Measurements from ENCODE around the gene A4GNT.

A4GNT gene

DNA sequence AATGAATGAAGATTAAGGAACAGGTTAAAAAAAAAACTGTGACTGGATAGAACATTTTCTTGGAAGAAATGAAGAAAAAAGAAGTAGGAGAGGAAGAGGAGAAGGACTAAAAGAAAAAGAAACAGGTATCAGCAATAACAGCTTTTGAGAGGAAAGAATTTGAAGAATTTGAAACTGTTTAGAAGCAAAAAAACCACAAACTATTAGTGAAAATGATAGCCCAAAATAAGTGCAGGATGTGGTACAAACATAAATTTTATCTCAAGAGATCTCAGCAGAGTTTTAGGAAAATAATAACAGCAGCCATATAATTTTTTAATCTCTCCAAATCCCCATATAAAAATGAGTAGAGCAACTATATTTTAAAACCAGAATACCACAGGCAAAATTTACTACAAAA lies 8.8 kb upstream of the A4GNT start:
- H3K4me1 ChIP-seq (ENCODE audit: control insufficient read depth, insufficient read depth, low read length): no peaks in the 10 kb centered on the region
- CTCF ChIA-PET: interaction anchor here (0.7 kb wide), 1 partner anchor 215 kb away, joined by 3 read pairs; no protein-coding TSS in a partner anchor
- no peak overlapping the region for H3K27ac ChIP-seq (ENCODE audit: extremely low read depth, low read depth, low read length)
- no peak for TF ChIP-seq ZNF391 (tag by site-specific recombination; IDR thresholded peaks at IDR 0.05; ENCODE audit: borderline replicate concordance, low read depth)
- TF ChIP-seq ZNF548 (tag by site-specific recombination; IDR thresholded peaks at IDR 0.05): no peak
- no peak for TF ChIP-seq ZNF707 (tag by site-specific recombination; IDR thresholded peaks at IDR 0.05)
- TF ChIP-seq BCL11B (tag by site-specific recombination; IDR thresholded peaks at IDR 0.05; ENCODE audit: low read depth): no peak
- no peak for TF ChIP-seq ZNF837 (tag by site-specific recombination; IDR thresholded peaks at IDR 0.05)
- TF ChIP-seq, protein P1, sequence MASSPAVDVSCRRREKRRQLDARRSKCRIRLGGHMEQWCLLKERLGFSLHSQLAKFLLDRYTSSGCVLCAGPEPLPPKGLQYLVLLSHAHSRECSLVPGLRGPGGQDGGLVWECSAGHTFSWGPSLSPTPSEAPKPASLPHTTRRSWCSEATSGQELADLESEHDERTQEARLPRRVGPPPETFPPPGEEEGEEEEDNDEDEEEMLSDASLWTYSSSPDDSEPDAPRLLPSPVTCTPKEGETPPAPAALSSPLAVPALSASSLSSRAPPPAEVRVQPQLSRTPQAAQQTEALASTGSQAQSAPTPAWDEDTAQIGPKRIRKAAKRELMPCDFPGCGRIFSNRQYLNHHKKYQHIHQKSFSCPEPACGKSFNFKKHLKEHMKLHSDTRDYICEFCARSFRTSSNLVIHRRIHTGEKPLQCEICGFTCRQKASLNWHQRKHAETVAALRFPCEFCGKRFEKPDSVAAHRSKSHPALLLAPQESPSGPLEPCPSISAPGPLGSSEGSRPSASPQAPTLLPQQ (tag by site-specific recombination; IDR thresholded peaks at IDR 0.05): no peak
- no peak for TF ChIP-seq ZNF404 (tag by site-specific recombination; IDR thresholded peaks at IDR 0.05)
- no peak for TF ChIP-seq ZNF24 (tag by site-specific recombination; IDR thresholded peaks at IDR 0.05)
- TF ChIP-seq, protein P2, sequence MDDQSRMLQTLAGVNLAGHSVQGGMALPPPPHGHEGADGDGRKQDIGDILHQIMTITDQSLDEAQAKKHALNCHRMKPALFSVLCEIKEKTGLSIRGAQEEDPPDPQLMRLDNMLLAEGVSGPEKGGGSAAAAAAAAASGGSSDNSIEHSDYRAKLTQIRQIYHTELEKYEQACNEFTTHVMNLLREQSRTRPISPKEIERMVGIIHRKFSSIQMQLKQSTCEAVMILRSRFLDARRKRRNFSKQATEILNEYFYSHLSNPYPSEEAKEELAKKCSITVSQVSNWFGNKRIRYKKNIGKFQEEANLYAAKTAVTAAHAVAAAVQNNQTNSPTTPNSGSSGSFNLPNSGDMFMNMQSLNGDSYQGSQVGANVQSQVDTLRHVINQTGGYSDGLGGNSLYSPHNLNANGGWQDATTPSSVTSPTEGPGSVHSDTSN (CRISPR knock-in tag; IDR thresholded peaks at IDR 0.05): no peak
- TF ChIP-seq, protein P3, sequence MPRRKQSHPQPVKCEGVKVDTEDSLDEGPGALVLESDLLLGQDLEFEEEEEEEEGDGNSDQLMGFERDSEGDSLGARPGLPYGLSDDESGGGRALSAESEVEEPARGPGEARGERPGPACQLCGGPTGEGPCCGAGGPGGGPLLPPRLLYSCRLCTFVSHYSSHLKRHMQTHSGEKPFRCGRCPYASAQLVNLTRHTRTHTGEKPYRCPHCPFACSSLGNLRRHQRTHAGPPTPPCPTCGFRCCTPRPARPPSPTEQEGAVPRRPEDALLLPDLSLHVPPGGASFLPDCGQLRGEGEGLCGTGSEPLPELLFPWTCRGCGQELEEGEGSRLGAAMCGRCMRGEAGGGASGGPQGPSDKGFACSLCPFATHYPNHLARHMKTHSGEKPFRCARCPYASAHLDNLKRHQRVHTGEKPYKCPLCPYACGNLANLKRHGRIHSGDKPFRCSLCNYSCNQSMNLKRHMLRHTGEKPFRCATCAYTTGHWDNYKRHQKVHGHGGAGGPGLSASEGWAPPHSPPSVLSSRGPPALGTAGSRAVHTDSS (tag by site-specific recombination; IDR thresholded peaks at IDR 0.05): no peak
- H3K36me3 ChIP-seq (ENCODE audit: control insufficient read depth in 2 of 2, insufficient read depth in 1 of 2, low read length in 2 of 2): no peaks in the 10 kb centered on the region
- no peak overlapping the region for H3K4me3 ChIP-seq (ENCODE audit: low read depth, low read length)
- POLR2A ChIA-PET: no interaction called here
- H3K9me3 ChIP-seq (ENCODE audit: control insufficient read depth, insufficient read depth, low read depth, low read length): no peaks in the 10 kb centered on the region

DNA sequence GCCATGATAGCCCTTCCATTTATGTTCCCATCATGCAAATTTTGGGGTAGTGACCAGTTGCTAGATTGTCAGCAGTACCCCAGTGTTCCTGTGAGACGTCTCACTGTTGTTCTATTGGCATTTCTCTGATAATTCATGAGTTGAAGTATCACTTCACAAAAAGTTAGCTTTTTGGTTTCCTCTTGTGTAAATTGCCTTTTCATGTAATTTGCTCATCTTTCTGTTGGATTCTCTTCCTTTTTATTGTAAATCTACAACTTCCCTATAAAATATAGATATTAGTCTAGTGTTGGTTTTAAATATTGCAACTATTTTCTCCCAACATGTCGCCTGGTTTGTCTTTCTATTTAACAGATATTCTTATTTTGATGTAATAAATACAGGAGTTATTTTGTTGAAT lies 7.5 kb upstream of the A4GNT start:
- ChIA-PET CTCF (no interaction called here), POLR2A (no interaction called here)
- H3K4me3 ChIP-seq (ENCODE audit: low read depth, low read length): no peak overlapping the region
- H3K27ac ChIP-seq (ENCODE audit: extremely low read depth, low read depth, low read length): no peak overlapping the region
- no peaks in the 10 kb centered on the region for H3K4me1 ChIP-seq (ENCODE audit: control insufficient read depth, insufficient read depth, low read length)
- no peak for TF ChIP-seq PRDM1 (tag by site-specific recombination; IDR thresholded peaks at IDR 0.05)
- TF ChIP-seq ZFHX2 (tag by site-specific recombination; conservative IDR thresholded peaks at IDR 0.05): no peak
- no peak for TF ChIP-seq ZNF621 (tag by site-specific recombination; IDR thresholded peaks at IDR 0.05)
- TF ChIP-seq, protein P4, sequence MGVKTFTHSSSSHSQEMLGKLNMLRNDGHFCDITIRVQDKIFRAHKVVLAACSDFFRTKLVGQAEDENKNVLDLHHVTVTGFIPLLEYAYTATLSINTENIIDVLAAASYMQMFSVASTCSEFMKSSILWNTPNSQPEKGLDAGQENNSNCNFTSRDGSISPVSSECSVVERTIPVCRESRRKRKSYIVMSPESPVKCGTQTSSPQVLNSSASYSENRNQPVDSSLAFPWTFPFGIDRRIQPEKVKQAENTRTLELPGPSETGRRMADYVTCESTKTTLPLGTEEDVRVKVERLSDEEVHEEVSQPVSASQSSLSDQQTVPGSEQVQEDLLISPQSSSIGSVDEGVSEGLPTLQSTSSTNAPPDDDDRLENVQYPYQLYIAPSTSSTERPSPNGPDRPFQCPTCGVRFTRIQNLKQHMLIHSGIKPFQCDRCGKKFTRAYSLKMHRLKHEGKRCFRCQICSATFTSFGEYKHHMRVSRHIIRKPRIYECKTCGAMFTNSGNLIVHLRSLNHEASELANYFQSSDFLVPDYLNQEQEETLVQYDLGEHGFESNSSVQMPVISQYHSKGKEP (tag by site-specific recombination; IDR thresholded peaks at IDR 0.05): no peak
- no peak for TF ChIP-seq ZNF768 (tag by site-specific recombination; IDR thresholded peaks at IDR 0.05)
- no peak for TF ChIP-seq ZNF596 (tag by site-specific recombination; IDR thresholded peaks at IDR 0.05)
- TF ChIP-seq ZNF202 (tag by site-specific recombination; IDR thresholded peaks at IDR 0.05; ENCODE audit: borderline replicate concordance): no peak
- TF ChIP-seq ZNF623 (tag by site-specific recombination; IDR thresholded peaks at IDR 0.05): no peak
- H3K36me3 ChIP-seq (ENCODE audit: control insufficient read depth in 2 of 2, insufficient read depth in 1 of 2, low read length in 2 of 2): no peaks in the 10 kb centered on the region
- no peaks in the 10 kb centered on the region for H3K9me3 ChIP-seq (ENCODE audit: control insufficient read depth, insufficient read depth, low read depth, low read length)
